ENCODE measurements around the gene COL6A2.

- TF ChIP-seq CTCF (IDR thresholded peaks at IDR 0.05) = no peak
- TF ChIP-seq POLR2AphosphoS5 (IDR thresholded peaks at IDR 0.05) = no peak
- no peak for TF ChIP-seq POLR2A (IDR thresholded peaks at IDR 0.05)
These were observed 21.8 kb downstream of the COL6A2 start for GRCh38 chr21:46119637-46120271.

Data from prostate gland (tissue), 2 donors.